ENCODE data around the gene RIC3. TPM values are rescaled to one million over a fixed set of nuclear protein-coding genes. Genes with fewer than 3 reads are reported as not detected.

RIC3 gene
- total and polyA plus RNA-seq, 8 donors: 1.1 to 29.5 (median 13.4) TPM; not detected in 1

GRCh38 chr11:8097926-8098325 is 70.9 kb downstream of the RIC3 start:
- intact Hi-C loops (cut with DNase I; ENCODE audit: low total_unique reads): loop anchor here (5.0 kb wide), 2 partner anchors 61 to 91 kb away; no protein-coding TSS in a partner anchor
- H3K36me3 ChIP-seq: peaks cover 0 to 60% (median 44%) of the 10 kb centered on the region in 4 donors
- no peaks in the 10 kb centered on the region for H3K9me3 ChIP-seq
- DNase-seq: peak in 1 of 2 donors; percentile 9
- H3K4me1 ChIP-seq: peaks cover 0 to 2% (median 1%) of the 10 kb centered on the region in 4 donors
- no peak overlapping the region for H3K27ac ChIP-seq
- no peaks in the 10 kb centered on the region for H3K27me3 ChIP-seq
- H3K4me3 ChIP-seq: no peak overlapping the region
- TF ChIP-seq POLR2AphosphoS5 (IDR thresholded peaks at IDR 0.05): no peak
- TF ChIP-seq, protein P1, sequence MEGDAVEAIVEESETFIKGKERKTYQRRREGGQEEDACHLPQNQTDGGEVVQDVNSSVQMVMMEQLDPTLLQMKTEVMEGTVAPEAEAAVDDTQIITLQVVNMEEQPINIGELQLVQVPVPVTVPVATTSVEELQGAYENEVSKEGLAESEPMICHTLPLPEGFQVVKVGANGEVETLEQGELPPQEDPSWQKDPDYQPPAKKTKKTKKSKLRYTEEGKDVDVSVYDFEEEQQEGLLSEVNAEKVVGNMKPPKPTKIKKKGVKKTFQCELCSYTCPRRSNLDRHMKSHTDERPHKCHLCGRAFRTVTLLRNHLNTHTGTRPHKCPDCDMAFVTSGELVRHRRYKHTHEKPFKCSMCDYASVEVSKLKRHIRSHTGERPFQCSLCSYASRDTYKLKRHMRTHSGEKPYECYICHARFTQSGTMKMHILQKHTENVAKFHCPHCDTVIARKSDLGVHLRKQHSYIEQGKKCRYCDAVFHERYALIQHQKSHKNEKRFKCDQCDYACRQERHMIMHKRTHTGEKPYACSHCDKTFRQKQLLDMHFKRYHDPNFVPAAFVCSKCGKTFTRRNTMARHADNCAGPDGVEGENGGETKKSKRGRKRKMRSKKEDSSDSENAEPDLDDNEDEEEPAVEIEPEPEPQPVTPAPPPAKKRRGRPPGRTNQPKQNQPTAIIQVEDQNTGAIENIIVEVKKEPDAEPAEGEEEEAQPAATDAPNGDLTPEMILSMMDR (IDR thresholded peaks at IDR 0.05): no peak
- WGBS, 5 donors: 57 to 89% (median 86%) methylated on average over 2 of the region's 2 CpGs

DNA sequence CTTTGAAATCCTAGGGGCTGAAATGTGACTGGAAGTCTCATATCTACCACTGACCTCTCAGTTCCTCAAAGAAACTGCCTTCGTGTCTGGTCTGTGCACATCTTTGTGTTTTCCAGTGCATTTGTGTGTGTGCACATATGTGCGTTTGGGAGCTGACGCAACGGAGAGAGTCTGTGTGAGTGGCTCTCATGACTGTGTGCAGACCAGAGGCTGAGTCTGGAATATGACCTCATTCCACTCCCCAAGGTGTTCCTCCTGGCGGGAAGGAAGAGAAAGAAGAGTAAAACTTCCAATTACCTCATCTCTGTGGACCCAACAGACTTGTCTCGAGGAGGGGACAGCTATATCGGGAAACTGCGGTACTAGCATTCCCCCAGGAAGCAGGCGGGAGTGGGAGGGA is 71.4 kb downstream of the RIC3 start:
- Histone ChIP-seq H3K9me3 (no peaks in the 10 kb centered on the region), H3K27me3 (no peaks in the 10 kb centered on the region), H3K36me3 (peaks cover 0 to 55% (median 41%) of the 10 kb centered on the region in 4 donors), H3K4me3 (no peak overlapping the region), H3K4me1 (peaks cover 0 to 7% (median 6%) of the 10 kb centered on the region in 4 donors), H3K27ac (no peak overlapping the region)
- intact Hi-C loops (cut with DNase I; ENCODE audit: low total_unique reads): loop anchor here (5.0 kb wide), 2 partner anchors 60 to 90 kb away; no protein-coding TSS in a partner anchor
- peak in 1 of 2 donors; percentile 10 for DNase-seq
- WGBS, 5 donors: 89 to 92% (median 92%) methylated on average over 9 of the region's 9 CpGs
- TF ChIP-seq, protein P1 (IDR thresholded peaks at IDR 0.05): no peak
- TF ChIP-seq POLR2A (IDR thresholded peaks at IDR 0.05): no peak
- no peak for TF ChIP-seq POLR2AphosphoS5 (IDR thresholded peaks at IDR 0.05)
- no peak for TF ChIP-seq EP300 (IDR thresholded peaks at IDR 0.05)

- H3K4me1 ChIP-seq: peaks cover 0 to 9% (median 7%) of the 10 kb centered on the region in 4 donors
- no peak overlapping the region for H3K27ac ChIP-seq
- intact Hi-C loops (cut with DNase I; ENCODE audit: low total_unique reads): loop anchor here (5.0 kb wide), 2 partner anchors 60 to 90 kb away; no protein-coding TSS in a partner anchor
- 86 to 95% (median 91%) methylated on average over 8 of the region's 8 CpGs for WGBS, 5 donors
- H3K9me3 ChIP-seq: no peaks in the 10 kb centered on the region
- H3K36me3 ChIP-seq: peaks cover 0 to 51% (median 37%) of the 10 kb centered on the region in 4 donors
- no peaks in the 10 kb centered on the region for H3K27me3 ChIP-seq
- TF ChIP-seq POLR2A (IDR thresholded peaks at IDR 0.05): no peak
- TF ChIP-seq, protein P1 (IDR thresholded peaks at IDR 0.05): no peak
- no peak for TF ChIP-seq POLR2AphosphoS5 (IDR thresholded peaks at IDR 0.05)
- no peak for TF ChIP-seq EP300 (IDR thresholded peaks at IDR 0.05)
- no peak overlapping the region for H3K4me3 ChIP-seq
- DNase-seq: peak in 1 of 2 donors; percentile 10
Observed at GRCh38 chr11:8097062-8097461, 71.8 kb downstream of the RIC3 start.

GRCh38 chr11:8096575-8096974 is 72.2 kb downstream of the RIC3 start:
- DNase-seq: no peak
- no peak for TF ChIP-seq POLR2AphosphoS5 (IDR thresholded peaks at IDR 0.05)
- no peak for TF ChIP-seq EP300 (IDR thresholded peaks at IDR 0.05)
- TF ChIP-seq POLR2A (IDR thresholded peaks at IDR 0.05): no peak
- TF ChIP-seq, protein P1 (IDR thresholded peaks at IDR 0.05): no peak
- no peak overlapping the region for H3K27ac ChIP-seq
- no peak overlapping the region for H3K4me3 ChIP-seq
- H3K27me3 ChIP-seq: no peaks in the 10 kb centered on the region
- WGBS, 5 donors: 60 to 77% (median 68%) methylated on average over 4 to 6 of the region's 6 CpGs
- peaks cover 0 to 47% (median 33%) of the 10 kb centered on the region in 4 donors for H3K36me3 ChIP-seq
- intact Hi-C loops (cut with DNase I; ENCODE audit: low total_unique reads): loop anchor here (5.0 kb wide), 2 partner anchors 59 to 89 kb away; no protein-coding TSS in a partner anchor
- H3K9me3 ChIP-seq: no peaks in the 10 kb centered on the region
- peaks cover 0 to 9% (median 7%) of the 10 kb centered on the region in 4 donors for H3K4me1 ChIP-seq
